Stimulated activated CD4-positive, alpha-beta T cell treated with anti-CD3 and anti-CD28 coated beads, Interleukin-4, amount 100 ng/mL, for 1 hour (primary cell): ENCODE data around the gene ICE2.
"Not testable (repeated sequence)": the region's sequence is repeated elsewhere in the genome, so short reads cannot be mapped to it uniquely, and the experiment has no call there.

Experiments
- DNase-seq: peaks from one replicate; pipeline ENCODE4 v3.0.0-alpha.2; 2020

ICE2 gene

GRCh38 chr15:60444289-60444912, 34.5 kb downstream of the ICE2 start:
- DNase-seq, result no peak

- DNase-seq, result no peak
Observed at GRCh38 chr15:60442763-60443162, 36.2 kb downstream of the ICE2 start.

- no peak for DNase-seq
Observed at GRCh38 chr15:60442031-60442650, 36.8 kb downstream of the ICE2 start.

GRCh38 chr15:60441331-60441730, 37.6 kb downstream of the ICE2 start:
- no peak for DNase-seq

GRCh38 chr15:60438646-60439045, 40.3 kb downstream of the ICE2 start:
- DNase-seq, result no peak

GRCh38 chr15:60428935-60429334, 50.0 kb downstream of the ICE2 start:
- DNase-seq, result no peak

GRCh38 chr15:60426870-60427508, 52.0 kb downstream of the ICE2 start:
- no peak for DNase-seq

- DNase-seq, result no peak
Observed at GRCh38 chr15:60425461-60425860, 53.5 kb downstream of the ICE2 start.

- no peak for DNase-seq
Observed at GRCh38 chr15:60424006-60424405, 54.9 kb downstream of the ICE2 start.

- DNase-seq, result no peak
Observed at GRCh38 chr15:60423537-60423936, 55.4 kb downstream of the ICE2 start.

GRCh38 chr15:60421544-60421943, 57.4 kb downstream of the ICE2 start:
- DNase-seq, result no peak

- DNase-seq, result no peak
Observed at GRCh38 chr15:60420203-60420716, 58.7 kb downstream of the ICE2 start.

- DNase-seq, result no peak
Observed at GRCh38 chr15:60419753-60420152, 59.2 kb downstream of the ICE2 start.

GRCh38 chr15:60418096-60418495, 60.8 kb downstream of the ICE2 start:
- no peak for DNase-seq

- DNase-seq, result no peak
Observed at GRCh38 chr15:60417112-60417511, 61.8 kb downstream of the ICE2 start.

GRCh38 chr15:60416484-60416883, 62.5 kb downstream of the ICE2 start:
- no peak for DNase-seq

GRCh38 chr15:60414016-60414682, 64.8 kb downstream of the ICE2 start:
- no peak for DNase-seq

- no peak for DNase-seq
Observed at GRCh38 chr15:60413231-60413824, 65.6 kb downstream of the ICE2 start.

GRCh38 chr15:60412807-60413206, 66.1 kb downstream of the ICE2 start:
- not testable (repeated sequence) for DNase-seq

- no peak for DNase-seq
Observed at GRCh38 chr15:60411774-60412425, 67.0 kb downstream of the ICE2 start.

GRCh38 chr15:60410350-60410749, 68.6 kb downstream of the ICE2 start:
- not testable (repeated sequence) for DNase-seq

GRCh38 chr15:60408463-60408981, 70.4 kb downstream of the ICE2 start:
- DNase-seq, result no peak
